ENCODE data around the gene PTPN5. TPM values are rescaled to one million over a fixed set of nuclear protein-coding genes. Genes with fewer than 3 reads are reported as not detected.

Gene PTPN5
- total RNA-seq, 4 donors from 2014 or later: 0.15 to 0.51 (median 0.39) TPM

- no peak for ATAC-seq
- intact Hi-C loops (cut with DNase I; ENCODE audit: low total_unique reads) (no loop called here), in situ Hi-C loops (cut with MboI; ENCODE audit: low sequenced_read_pairs in 4 of 4) (loop anchor here in 2 of 4 donors (25.0 kb wide), 1 partner anchor 624 kb away; the partner anchor contains the start of gene SAAL1 (in 2 of the 2))
- Histone ChIP-seq H3K27me3 (no peaks in the 10 kb centered on the region), H3K4me3 (no peak overlapping the region), H3K9me3 (no peaks in the 10 kb centered on the region), H3K27ac (no peak overlapping the region), H3K4me1 (no peaks in the 10 kb centered on the region), H3K36me3 (no peaks in the 10 kb centered on the region)
- DNase-seq: no peak
- TF ChIP-seq CTCF (IDR thresholded peaks at IDR 0.05 in 4 of 5, conservative IDR thresholded peaks at IDR 0.05 in 1 of 5) (no peak), POLR2A (IDR thresholded peaks at IDR 0.05) (no peak)
These were observed 54.9 kb downstream of the PTPN5 start for GRCh38 chr11:18736590-18737148.

- ATAC-seq: no peak
- no peaks in the 10 kb centered on the region for H3K36me3 ChIP-seq
- H3K9me3 ChIP-seq: no peaks in the 10 kb centered on the region
- DNase-seq: no peak
- H3K4me1 ChIP-seq: no peaks in the 10 kb centered on the region
- H3K4me3 ChIP-seq: no peak overlapping the region
- no peak for TF ChIP-seq CTCF (IDR thresholded peaks at IDR 0.05 in 4 of 5, conservative IDR thresholded peaks at IDR 0.05 in 1 of 5)
- no peak for TF ChIP-seq POLR2A (IDR thresholded peaks at IDR 0.05)
- in situ Hi-C loops (cut with MboI; ENCODE audit: low sequenced_read_pairs in 4 of 4): loop anchor here in 2 of 4 donors (25.0 kb wide), 1 partner anchor 621 kb away; the partner anchor contains the start of gene SAAL1 (in 2 of the 2)
- no peaks in the 10 kb centered on the region for H3K27me3 ChIP-seq
- intact Hi-C loops (cut with DNase I; ENCODE audit: low total_unique reads): loop anchor here (5.0 kb wide), 2 partner anchors 206 to 616 kb away; partner anchors contain the start of gene TSG101
- H3K27ac ChIP-seq: no peak overlapping the region
These were observed 58.4 kb downstream of the PTPN5 start for GRCh38 chr11:18733202-18733601.

GRCh38 chr11:18731949-18732821 lies 59.4 kb downstream of the PTPN5 start:
- Histone ChIP-seq H3K9me3 (no peaks in the 10 kb centered on the region), H3K27me3 (no peaks in the 10 kb centered on the region), H3K4me3 (no peak overlapping the region), H3K4me1 (no peaks in the 10 kb centered on the region), H3K36me3 (no peaks in the 10 kb centered on the region), H3K27ac (no peak overlapping the region)
- in situ Hi-C loops (cut with MboI; ENCODE audit: low sequenced_read_pairs in 4 of 4): loop anchor here in 2 of 4 donors (25.0 kb wide), 1 partner anchor 620 kb away; the partner anchor contains the start of gene SAAL1 (in 2 of the 2)
- ATAC-seq: peak in 1 of 2 donors; percentile 71
- TF ChIP-seq POLR2A (IDR thresholded peaks at IDR 0.05): no peak
- peak; percentile 65 to 93 (median 81) for TF ChIP-seq CTCF (IDR thresholded peaks at IDR 0.05 in 4 of 5, conservative IDR thresholded peaks at IDR 0.05 in 1 of 5)
- intact Hi-C loops (cut with DNase I; ENCODE audit: low total_unique reads): loop anchor here (5.0 kb wide), 2 partner anchors 205 to 615 kb away; partner anchors contain the start of gene TSG101
- peak in 1 of 2 donors; percentile 24 for DNase-seq

GRCh38 chr11:18731441-18731840 lies 60.2 kb downstream of the PTPN5 start:
- Histone ChIP-seq H3K27ac (no peak overlapping the region), H3K4me1 (no peaks in the 10 kb centered on the region), H3K36me3 (no peaks in the 10 kb centered on the region), H3K9me3 (no peaks in the 10 kb centered on the region), H3K4me3 (no peak overlapping the region), H3K27me3 (no peaks in the 10 kb centered on the region)
- DNase-seq: no peak
- intact Hi-C loops (cut with DNase I; ENCODE audit: low total_unique reads): loop anchor here (5.0 kb wide), 2 partner anchors 204 to 614 kb away; partner anchors contain the start of gene TSG101
- no peak for ATAC-seq
- no peak for TF ChIP-seq CTCF (IDR thresholded peaks at IDR 0.05 in 4 of 5, conservative IDR thresholded peaks at IDR 0.05 in 1 of 5)
- no peak for TF ChIP-seq POLR2A (IDR thresholded peaks at IDR 0.05)
- in situ Hi-C loops (cut with MboI; ENCODE audit: low sequenced_read_pairs in 4 of 4): loop anchor here in 2 of 4 donors (25.0 kb wide), 1 partner anchor 619 kb away; the partner anchor contains the start of gene SAAL1 (in 2 of the 2)
